CD4-positive, alpha-beta T cell treated with Interleukin-10 for 1 hour (primary cell): Measurements from ENCODE around the gene EHD1.

Experiments used
- DNase-seq: peaks from one replicate; pipeline ENCODE4 v3.0.0-alpha.2; 2020

The EHD1 gene

GRCh38 chr11:64878494-64879243, at the start of gene EHD1:
Gene EHD1, minus strand, starts transcription at chr11:64878621. Its CDS starts 157 bp downstream, at chr11:64878464.
- peak; percentile 100 for DNase-seq

GRCh38 chr11:64926689-64927088, 48.3 kb upstream of the EHD1 start:
- no peak for DNase-seq

GRCh38 chr11:64925536-64926436, 47.4 kb upstream of the EHD1 start:
- DNase-seq, result no peak

- DNase-seq, result no peak
Observed at GRCh38 chr11:64924910-64925284, 46.5 kb upstream of the EHD1 start.

GRCh38 chr11:64923944-64924909, 45.8 kb upstream of the EHD1 start, which contains the start of gene PPP2R5B:
Gene PPP2R5B, plus strand, starts transcription at chr11:64924689. Its CDS starts 1,046 bp downstream, at chr11:64925735.
- DNase-seq, result peak; percentile 92

GRCh38 chr11:64923151-64923661, 44.8 kb upstream of the EHD1 start:
- no peak for DNase-seq

GRCh38 chr11:64921384-64921783, 43.0 kb upstream of the EHD1 start:
- no peak for DNase-seq

GRCh38 chr11:64920124-64920523, 41.7 kb upstream of the EHD1 start:
- DNase-seq, result no peak

- DNase-seq, result no peak
Observed at GRCh38 chr11:64919627-64920026, 41.2 kb upstream of the EHD1 start.

GRCh38 chr11:64918017-64918416, 39.6 kb upstream of the EHD1 start:
- no peak for DNase-seq

- DNase-seq, result no peak
Observed at GRCh38 chr11:64917663-64917995, 39.2 kb upstream of the EHD1 start.

GRCh38 chr11:64916775-64917662, 38.6 kb upstream of the EHD1 start, which contains the start of gene ATG2A:
Gene ATG2A, minus strand, starts transcription at chr11:64917209. Its CDS starts 74 bp downstream, at chr11:64917135.
- peak; percentile 99 for DNase-seq

GRCh38 chr11:64916040-64916774, 37.8 kb upstream of the EHD1 start:
- peak; percentile 67 for DNase-seq

GRCh38 chr11:64915376-64915887, 37.0 kb upstream of the EHD1 start:
- no peak for DNase-seq

GRCh38 chr11:64914123-64914522, 35.7 kb upstream of the EHD1 start:
- DNase-seq, result no peak

GRCh38 chr11:64913171-64913727, 34.8 kb upstream of the EHD1 start:
- DNase-seq, result no peak

- DNase-seq, result no peak
Observed at GRCh38 chr11:64911689-64912088, 33.3 kb upstream of the EHD1 start.

- DNase-seq, result no peak
Observed at GRCh38 chr11:64911142-64911541, 32.7 kb upstream of the EHD1 start.

- no peak for DNase-seq
Observed at GRCh38 chr11:64910451-64911093, 32.2 kb upstream of the EHD1 start.
